Measurements from ENCODE around the gene SDHA. TPM values are rescaled to one million over a fixed set of nuclear protein-coding genes. Genes with fewer than 3 reads are reported as not detected.

SDHA gene
- polyA plus RNA-seq, 3 donors: 55.0 to 98.0 (median 91.5) TPM

- no peak overlapping the region for H3K9ac ChIP-seq (ENCODE audit: insufficient read depth, low read length, poor library complexity, severe bottlenecking)
Observed at GRCh38 chr5:206406-206805, 11.7 kb upstream of the SDHA start.

GRCh38 chr5:206927-207536 is 11.1 kb upstream of the SDHA start:
- Histone ChIP-seq H3K9ac (ENCODE audit: insufficient read depth, low read length, poor library complexity, severe bottlenecking) (no peak overlapping the region), H3K4me1 (ENCODE audit: control insufficient read depth in 1 of 2, insufficient read depth in 2 of 2, low read length in 2 of 2) (no peaks in the 10 kb centered on the region), H3K36me3 (replicated peaks in 1 of 2; ENCODE audit: control insufficient read depth in 1 of 2, insufficient read depth in 2 of 2, low read length in 2 of 2) (peaks cover 22 to 56% of the 10 kb centered on the region in 2 donors), H4K20me1 (ENCODE audit: insufficient read depth, low read length) (peaks cover 7% of the 10 kb centered on the region), H3K4me2 (replicated peaks; ENCODE audit: extremely low read depth, low read length, poor library complexity, severe bottlenecking) (no peak overlapping the region), H3K4me3 (replicated peaks in 1 of 3; ENCODE audit: low read depth in 2 of 3, low read length in 3 of 3) (no peak overlapping the region), H3K27me3 (ENCODE audit: control insufficient read depth in 2 of 2, insufficient read depth in 2 of 2, low read length in 2 of 2) (no peaks in the 10 kb centered on the region), H3K9me3 (replicated peaks in 1 of 2; ENCODE audit: control insufficient read depth in 1 of 2, insufficient read depth in 1 of 2, low read length in 2 of 2) (no peaks in the 10 kb centered on the region), H3K27ac (ENCODE audit: low read depth in 1 of 2, low read length in 2 of 2) (no peak overlapping the region), H3K79me2 (ENCODE audit: insufficient read depth, low read length) (no peaks in the 10 kb centered on the region), H2AFZ (ENCODE audit: insufficient read depth, low read depth, low read length, poor library complexity, severe bottlenecking) (no peak overlapping the region)
- DNase-seq: no peak
- Mint-ChIP-seq H3K36me3 (peaks cover 46 to 47% of the 10 kb centered on the region in 2 donors), H3K27ac (peak overlapping the region in 1 of 7 donors; percentile 22), H3K4me1 (no peaks in the 10 kb centered on the region), H3K9me3 (no peaks in the 10 kb centered on the region), H3K27me3 (ENCODE audit: low read depth in 3 of 3) (no peaks in the 10 kb centered on the region), H3K4me3 (no peak overlapping the region)
- intact Hi-C loops (cut with micrococcal nuclease): no loop called here
- no peak for TF ChIP-seq CTCF (IDR thresholded peaks at IDR 0.05)
- WGBS (ENCODE audit: insufficient coverage): 89% methylated on average over 6 of the region's 8 CpGs

More at GRCh38 chr5:206406-206805, 11.7 kb upstream of the SDHA start:
- Mint-ChIP-seq H3K4me1 (no peaks in the 10 kb centered on the region), H3K27ac (no peak overlapping the region), H3K27me3 (ENCODE audit: low read depth in 3 of 3) (peaks cover 0 to 2% (median 0%) of the 10 kb centered on the region in 3 donors), H3K36me3 (peaks cover 46 to 47% of the 10 kb centered on the region in 2 donors), H3K9me3 (no peaks in the 10 kb centered on the region), H3K4me3 (no peak overlapping the region)
- WGBS (ENCODE audit: insufficient coverage): 97% methylated on average over 8 of the region's 11 CpGs
- no peaks in the 10 kb centered on the region for H3K79me2 ChIP-seq (ENCODE audit: insufficient read depth, low read length)
- peaks cover 22 to 56% of the 10 kb centered on the region in 2 donors for H3K36me3 ChIP-seq (replicated peaks in 1 of 2; ENCODE audit: control insufficient read depth in 1 of 2, insufficient read depth in 2 of 2, low read length in 2 of 2)
- H3K9me3 ChIP-seq (replicated peaks in 1 of 2; ENCODE audit: control insufficient read depth in 1 of 2, insufficient read depth in 1 of 2, low read length in 2 of 2): no peaks in the 10 kb centered on the region
- H3K4me2 ChIP-seq (replicated peaks; ENCODE audit: extremely low read depth, low read length, poor library complexity, severe bottlenecking): no peak overlapping the region
- no peak for TF ChIP-seq CTCF (IDR thresholded peaks at IDR 0.05)
- no peak overlapping the region for H2AFZ ChIP-seq (ENCODE audit: insufficient read depth, low read depth, low read length, poor library complexity, severe bottlenecking)
- DNase-seq: no peak
- H3K4me1 ChIP-seq (ENCODE audit: control insufficient read depth in 1 of 2, insufficient read depth in 2 of 2, low read length in 2 of 2): no peaks in the 10 kb centered on the region
- intact Hi-C loops (cut with micrococcal nuclease): no loop called here
- no peak overlapping the region for H3K27ac ChIP-seq (ENCODE audit: low read depth in 1 of 2, low read length in 2 of 2)
- H3K27me3 ChIP-seq (ENCODE audit: control insufficient read depth in 2 of 2, insufficient read depth in 2 of 2, low read length in 2 of 2): no peaks in the 10 kb centered on the region
- peaks cover 7% of the 10 kb centered on the region for H4K20me1 ChIP-seq (ENCODE audit: insufficient read depth, low read length)
- no peak overlapping the region for H3K4me3 ChIP-seq (replicated peaks in 1 of 3; ENCODE audit: low read depth in 2 of 3, low read length in 3 of 3)

All from CD14-positive monocyte (primary cell).